ENCODE data around the gene NFKB1. TPM values are rescaled to one million over a fixed set of nuclear protein-coding genes. Genes with fewer than 3 reads are reported as not detected.

Gene NFKB1
- total and polyA plus RNA-seq, 8 donors: 7.0 to 33.5 (median 15.4) TPM

DNA sequence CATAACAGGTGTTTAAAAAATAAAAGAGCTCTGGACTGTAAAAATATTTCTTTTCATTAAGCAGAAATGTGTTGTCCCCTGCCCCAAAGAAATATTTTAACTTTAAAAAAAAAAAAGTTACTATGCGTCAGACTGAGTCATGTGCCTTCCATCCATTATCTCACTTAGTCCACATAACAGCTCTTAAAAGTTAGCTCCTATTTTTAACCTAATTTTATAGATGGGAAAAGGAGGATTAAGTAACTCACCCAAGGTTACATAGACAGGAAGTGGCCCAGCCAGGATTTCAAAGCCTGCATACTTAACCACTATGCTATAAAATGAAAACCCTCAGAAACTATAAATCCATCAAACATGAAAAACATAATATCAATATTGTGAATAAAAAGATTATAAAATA, 161.9 kb downstream of the NFKB1 start:
- no peaks in the 10 kb centered on the region for H3K4me1 ChIP-seq
- H3K9me3 ChIP-seq: no peaks in the 10 kb centered on the region
- intact Hi-C loops (cut with DNase I): no loop called here
- no peak for DNase-seq
- H3K4me3 ChIP-seq: no peak overlapping the region
- 93 to 95% methylated on average over 1 of the region's 1 CpG for WGBS, 2 donors
- TF ChIP-seq, protein P1, sequence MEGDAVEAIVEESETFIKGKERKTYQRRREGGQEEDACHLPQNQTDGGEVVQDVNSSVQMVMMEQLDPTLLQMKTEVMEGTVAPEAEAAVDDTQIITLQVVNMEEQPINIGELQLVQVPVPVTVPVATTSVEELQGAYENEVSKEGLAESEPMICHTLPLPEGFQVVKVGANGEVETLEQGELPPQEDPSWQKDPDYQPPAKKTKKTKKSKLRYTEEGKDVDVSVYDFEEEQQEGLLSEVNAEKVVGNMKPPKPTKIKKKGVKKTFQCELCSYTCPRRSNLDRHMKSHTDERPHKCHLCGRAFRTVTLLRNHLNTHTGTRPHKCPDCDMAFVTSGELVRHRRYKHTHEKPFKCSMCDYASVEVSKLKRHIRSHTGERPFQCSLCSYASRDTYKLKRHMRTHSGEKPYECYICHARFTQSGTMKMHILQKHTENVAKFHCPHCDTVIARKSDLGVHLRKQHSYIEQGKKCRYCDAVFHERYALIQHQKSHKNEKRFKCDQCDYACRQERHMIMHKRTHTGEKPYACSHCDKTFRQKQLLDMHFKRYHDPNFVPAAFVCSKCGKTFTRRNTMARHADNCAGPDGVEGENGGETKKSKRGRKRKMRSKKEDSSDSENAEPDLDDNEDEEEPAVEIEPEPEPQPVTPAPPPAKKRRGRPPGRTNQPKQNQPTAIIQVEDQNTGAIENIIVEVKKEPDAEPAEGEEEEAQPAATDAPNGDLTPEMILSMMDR (IDR thresholded peaks at IDR 0.05): no peak
- H3K36me3 ChIP-seq: no peaks in the 10 kb centered on the region
- ATAC-seq: no peak
- FAIRE-seq: no peak
- H3K27me3 ChIP-seq: no peaks in the 10 kb centered on the region
- no peak overlapping the region for H3K27ac ChIP-seq

DNA sequence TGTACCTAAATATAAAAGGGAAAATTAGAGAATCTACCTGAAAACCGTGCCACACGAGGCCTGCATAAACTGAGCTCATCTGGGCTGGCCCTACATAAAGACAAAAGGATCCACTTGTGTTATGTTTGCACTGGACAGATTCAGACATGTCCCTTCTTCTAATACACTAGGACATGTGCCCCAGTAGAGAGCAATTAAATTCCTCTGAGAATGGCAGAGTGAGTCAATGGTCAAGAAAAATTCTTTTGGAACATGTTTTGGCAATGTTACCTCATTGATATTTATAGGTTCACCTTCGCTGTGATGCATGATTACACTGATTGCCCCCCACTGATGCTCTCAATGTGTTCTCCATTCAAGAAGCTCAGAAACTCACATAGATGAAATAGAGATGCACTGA, 164.4 kb downstream of the NFKB1 start:
- Histone ChIP-seq H3K9me3 (no peaks in the 10 kb centered on the region), H3K4me3 (no peak overlapping the region), H3K4me1 (no peaks in the 10 kb centered on the region), H3K36me3 (no peaks in the 10 kb centered on the region), H3K27me3 (no peaks in the 10 kb centered on the region), H3K27ac (no peak overlapping the region)
- TF ChIP-seq, protein P1 (IDR thresholded peaks at IDR 0.05): no peak
- intact Hi-C loops (cut with DNase I): no loop called here
- ATAC-seq (no peak), FAIRE-seq (no peak), DNase-seq (no peak)
- 88 to 93% methylated on average over 3 of the region's 3 CpGs for WGBS, 2 donors

Other genes with a start within 250 kb of the NFKB1 start
- 10 to 100 TPM; 31.5 to 46.8 (median 42.2) TPM for gene SLC39A8, start 155.9 kb upstream of the NFKB1 start, total RNA-seq
- gene SLC39A8, start 155.9 kb upstream of the NFKB1 start, polyA plus RNA-seq: 10 to 100 TPM in 1 of 2 donors, 1 to 10 TPM in 1; 9.9 to 11.7 TPM